Panc1 (cell line): ENCODE data around the gene AGFG1. TPM values are rescaled to one million over a fixed set of nuclear protein-coding genes. Genes with fewer than 3 reads are reported as not detected.

Source experiments
- ATAC-seq: fragments of 200-7000 bp; cut with Tn5 transposase; 2 replicates; pipeline ENCODE4 v1.9.1; 2020; ENCODE audit warnings: mild to moderate bottlenecking, moderate library complexity
- BruUV-seq: library from RNA; stranded (reverse); fragments of 400-500 nt; replicated peaks from 2 replicates; lab custom pipeline; 2021; lab: Mats Ljungman, UMichigan
- CTCF ChIA-PET: fragments of 300-600 bp; sonication (Branson Sonifier 250); formaldehyde crosslinking; loops from one replicate; lab custom pipeline; 2022; ENCODE audit warnings: antibody characterized with exemption; lab: Charles Lee
- POLR2A ChIA-PET: fragments of 300-600 bp; sonication (Branson Sonifier 250); formaldehyde crosslinking; loops from one replicate; lab custom pipeline; 2022; ENCODE audit warnings: antibody characterized with exemption; lab: Charles Lee
- DNase-seq: peaks from one replicate; pipeline ENCODE4 v3.0.0-alpha.2; 2010; ENCODE audit warnings: low read depth, low spot score
- H3K27ac ChIP-seq: 2 replicates; pipeline ENCODE4 v1.5.1; 2011; ENCODE audit warnings: mild to moderate bottlenecking, low read length, inconsistent platforms
- H3K27me3 ChIP-seq: fragments of 200-500 bp; sonication (Bioruptor generic); 2 replicates; pipeline ENCODE4 v1.6.0; 2014; ENCODE audit warnings: low read length, inconsistent platforms; ENCODE audit not compliant: control insufficient read depth, insufficient read depth
- H3K36me3 ChIP-seq: fragments of 200-500 bp; sonication (Bioruptor generic); 2 replicates; pipeline ENCODE4 v1.5.1; 2014; ENCODE audit warnings: inconsistent platforms, mild to moderate bottlenecking, low read length, moderate library complexity; ENCODE audit not compliant: control insufficient read depth, insufficient read depth
- H3K4me1 ChIP-seq: 2 replicates; pipeline ENCODE4 v1.5.1; 2011; ENCODE audit warnings: inconsistent platforms, mild to moderate bottlenecking, low read length, moderate library complexity; ENCODE audit not compliant: control insufficient read depth, insufficient read depth
- H3K4me3 ChIP-seq, 2 experiments: 2 replicates each; pipeline ENCODE4 v1.5.1; 2011 to 2012; ENCODE audit warnings: low read depth in 2 of 2, low read length in 2 of 2, mild to moderate bottlenecking in 2 of 2, inconsistent platforms in 1 of 2, moderate library complexity in 1 of 2
- H3K9me3 ChIP-seq: fragments of 200-500 bp; sonication (Bioruptor generic); 2 replicates; pipeline ENCODE4 v1.5.1; 2014; ENCODE audit warnings: low read depth, mild to moderate bottlenecking, inconsistent platforms, low read length, moderate library complexity; ENCODE audit not compliant: control insufficient read depth, insufficient read depth
- POLR2AphosphoS5 ChIP-seq: IDR thresholded peaks from 2 replicates; pipeline ENCODE4 v1.6.1; 2012; ENCODE audit warnings: mild to moderate bottlenecking, low read depth, low read length, moderate library complexity
- SIN3A ChIP-seq: IDR thresholded peaks from 2 replicates; pipeline ENCODE4 v1.6.1; 2012; ENCODE audit warnings: low read depth, mild to moderate bottlenecking, low read length, moderate library complexity, borderline replicate concordance; ENCODE audit not compliant: insufficient read depth
- TCF7L2 ChIP-seq: IDR thresholded peaks from 2 replicates; pipeline ENCODE4 v1.6.1; 2011; ENCODE audit warnings: mild to moderate bottlenecking, low read depth, low read length, inconsistent platforms
- in situ Hi-C: cut with HindIII; loops from 2 replicates; pipeline ENCODE4 v1.10.0; 2016; ENCODE audit warnings: low sequenced_read_pairs, low pct_unique_long_range_greater_than_20kb
- intact Hi-C: fragments of 100-400 bp; cut with micrococcal nuclease; formaldehyde crosslinking; loops from one replicate; pipeline ENCODE4 v1.10.0; 2022; ENCODE audit not compliant: unreplicated experiment
- total RNA-seq: library from RNA; stranded (reverse); gene quantifications from one replicate; pipeline ENCODE4 v1.2.1, GENCODE V29; 2021; ENCODE audit not compliant: unreplicated experiment
- TF ChIP-seq, protein P1 (sequence below): fragments of 450-650 bp; IDR thresholded peaks from 2 replicates; pipeline ENCODE4 v1.5.1; 2017; ENCODE audit warnings: mild to moderate bottlenecking
- TF ChIP-seq, protein P2 (sequence below), 2 experiments: IDR thresholded peaks; 2 replicates each; pipeline ENCODE4 v1.6.1; 2011 to 2012; ENCODE audit warnings: low read depth in 2 of 2, control low read depth in 1 of 2, low read length in 1 of 2, mild to moderate bottlenecking in 1 of 2, moderate library complexity in 1 of 2; ENCODE audit not compliant: insufficient read depth in 1 of 2

The AGFG1 gene
- total RNA-seq, 1 experiment from 2014 or later = 98.5 TPM

DNA sequence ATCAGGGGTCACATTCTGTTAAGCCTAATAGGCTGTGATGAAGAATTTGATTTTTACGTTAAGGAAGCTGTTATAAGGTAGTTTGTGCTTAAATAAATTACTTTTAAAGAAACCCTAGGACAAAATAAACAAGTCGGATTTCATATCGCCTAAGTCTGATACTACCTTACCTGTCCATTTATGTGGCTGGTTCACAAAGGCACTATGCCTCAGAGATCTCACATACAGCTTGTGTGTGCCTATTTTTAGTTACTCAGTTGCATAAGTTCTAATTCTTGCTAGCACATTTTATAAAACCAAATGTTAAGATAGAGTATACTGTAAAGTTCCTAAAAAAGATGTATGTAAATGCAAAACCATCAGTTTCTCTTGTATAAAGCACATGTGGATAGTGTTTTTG is 40.0 kb downstream of the AGFG1 start:
- intact Hi-C loops = no loop called here
- Histone ChIP-seq H3K27me3 (no peaks in the 10 kb centered on the region), H3K4me3 (no peak overlapping the region), H3K27ac (no peak overlapping the region), H3K4me1 (peaks cover 33% of the 10 kb centered on the region), H3K36me3 (no peaks in the 10 kb centered on the region; the same call in 1 of the 2 replicates), H3K9me3 (no peaks in the 10 kb centered on the region)
- no TSS peak for BruUV-seq
- DNase-seq = no peak
- ChIA-PET CTCF (no interaction called here), POLR2A (no interaction called here)
- ATAC-seq = no peak
- in situ Hi-C loops = no loop called here
- TF ChIP-seq TCF7L2 (no peak), SIN3A (no peak), POLR2AphosphoS5 (no peak)
- TF ChIP-seq, protein P1, sequence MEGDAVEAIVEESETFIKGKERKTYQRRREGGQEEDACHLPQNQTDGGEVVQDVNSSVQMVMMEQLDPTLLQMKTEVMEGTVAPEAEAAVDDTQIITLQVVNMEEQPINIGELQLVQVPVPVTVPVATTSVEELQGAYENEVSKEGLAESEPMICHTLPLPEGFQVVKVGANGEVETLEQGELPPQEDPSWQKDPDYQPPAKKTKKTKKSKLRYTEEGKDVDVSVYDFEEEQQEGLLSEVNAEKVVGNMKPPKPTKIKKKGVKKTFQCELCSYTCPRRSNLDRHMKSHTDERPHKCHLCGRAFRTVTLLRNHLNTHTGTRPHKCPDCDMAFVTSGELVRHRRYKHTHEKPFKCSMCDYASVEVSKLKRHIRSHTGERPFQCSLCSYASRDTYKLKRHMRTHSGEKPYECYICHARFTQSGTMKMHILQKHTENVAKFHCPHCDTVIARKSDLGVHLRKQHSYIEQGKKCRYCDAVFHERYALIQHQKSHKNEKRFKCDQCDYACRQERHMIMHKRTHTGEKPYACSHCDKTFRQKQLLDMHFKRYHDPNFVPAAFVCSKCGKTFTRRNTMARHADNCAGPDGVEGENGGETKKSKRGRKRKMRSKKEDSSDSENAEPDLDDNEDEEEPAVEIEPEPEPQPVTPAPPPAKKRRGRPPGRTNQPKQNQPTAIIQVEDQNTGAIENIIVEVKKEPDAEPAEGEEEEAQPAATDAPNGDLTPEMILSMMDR = no peak
- TF ChIP-seq, protein P2, sequence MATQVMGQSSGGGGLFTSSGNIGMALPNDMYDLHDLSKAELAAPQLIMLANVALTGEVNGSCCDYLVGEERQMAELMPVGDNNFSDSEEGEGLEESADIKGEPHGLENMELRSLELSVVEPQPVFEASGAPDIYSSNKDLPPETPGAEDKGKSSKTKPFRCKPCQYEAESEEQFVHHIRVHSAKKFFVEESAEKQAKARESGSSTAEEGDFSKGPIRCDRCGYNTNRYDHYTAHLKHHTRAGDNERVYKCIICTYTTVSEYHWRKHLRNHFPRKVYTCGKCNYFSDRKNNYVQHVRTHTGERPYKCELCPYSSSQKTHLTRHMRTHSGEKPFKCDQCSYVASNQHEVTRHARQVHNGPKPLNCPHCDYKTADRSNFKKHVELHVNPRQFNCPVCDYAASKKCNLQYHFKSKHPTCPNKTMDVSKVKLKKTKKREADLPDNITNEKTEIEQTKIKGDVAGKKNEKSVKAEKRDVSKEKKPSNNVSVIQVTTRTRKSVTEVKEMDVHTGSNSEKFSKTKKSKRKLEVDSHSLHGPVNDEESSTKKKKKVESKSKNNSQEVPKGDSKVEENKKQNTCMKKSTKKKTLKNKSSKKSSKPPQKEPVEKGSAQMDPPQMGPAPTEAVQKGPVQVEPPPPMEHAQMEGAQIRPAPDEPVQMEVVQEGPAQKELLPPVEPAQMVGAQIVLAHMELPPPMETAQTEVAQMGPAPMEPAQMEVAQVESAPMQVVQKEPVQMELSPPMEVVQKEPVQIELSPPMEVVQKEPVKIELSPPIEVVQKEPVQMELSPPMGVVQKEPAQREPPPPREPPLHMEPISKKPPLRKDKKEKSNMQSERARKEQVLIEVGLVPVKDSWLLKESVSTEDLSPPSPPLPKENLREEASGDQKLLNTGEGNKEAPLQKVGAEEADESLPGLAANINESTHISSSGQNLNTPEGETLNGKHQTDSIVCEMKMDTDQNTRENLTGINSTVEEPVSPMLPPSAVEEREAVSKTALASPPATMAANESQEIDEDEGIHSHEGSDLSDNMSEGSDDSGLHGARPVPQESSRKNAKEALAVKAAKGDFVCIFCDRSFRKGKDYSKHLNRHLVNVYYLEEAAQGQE (IDR thresholded peaks at IDR 0.05; ENCODE audit: insufficient read depth in 1 of 2, low read depth in 2 of 2, low read length in 1 of 2) = no peak

DNA sequence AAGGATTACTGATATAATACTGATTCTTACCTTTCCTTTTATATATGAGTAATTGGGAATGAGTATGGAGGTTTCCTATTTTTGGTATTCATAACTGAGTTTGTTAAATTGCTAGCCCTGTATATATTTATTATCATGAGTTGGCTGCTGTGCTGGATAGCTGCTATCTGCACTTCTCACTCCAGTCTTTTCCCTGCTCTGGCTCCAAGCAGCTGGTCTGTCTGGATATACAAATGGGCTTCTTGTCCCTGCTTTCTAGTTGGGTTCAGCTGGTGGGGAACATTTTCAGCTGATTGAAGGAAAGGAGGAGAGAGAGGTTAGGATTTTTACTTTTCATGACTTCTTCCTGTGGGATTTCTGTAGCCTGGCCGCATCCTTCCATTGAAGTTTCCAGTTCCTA is 41.2 kb downstream of the AGFG1 start:
- DNase-seq = no peak
- in situ Hi-C loops = no loop called here
- TF ChIP-seq, protein P1 = no peak
- TF ChIP-seq POLR2AphosphoS5 (no peak), SIN3A (no peak), TCF7L2 (no peak)
- TF ChIP-seq, protein P2 (IDR thresholded peaks at IDR 0.05; ENCODE audit: insufficient read depth in 1 of 2, low read depth in 2 of 2, low read length in 1 of 2) = no peak
- H3K27me3 ChIP-seq = no peaks in the 10 kb centered on the region
- no peak for ATAC-seq
- no peaks in the 10 kb centered on the region for H3K9me3 ChIP-seq
- no peak overlapping the region for H3K4me3 ChIP-seq
- no TSS peak for BruUV-seq
- intact Hi-C loops = no loop called here
- H3K4me1 ChIP-seq = peaks cover 33% of the 10 kb centered on the region
- POLR2A ChIA-PET = no interaction called here
- CTCF ChIA-PET = no interaction called here
- H3K36me3 ChIP-seq = no peaks in the 10 kb centered on the region; the same call in 1 of the 2 replicates
- H3K27ac ChIP-seq = no peak overlapping the region
